WTC11 (cell line): Measurements from ENCODE around the gene TTN.

Source experiments
- MXD4 ChIP-seq: fragments of 250-450 bp; sonication (Bioruptor Pico); IDR thresholded peaks from 2 replicates; pipeline ENCODE4 v1.8.0; 2021; ENCODE audit warnings: mild to moderate bottlenecking, moderate library complexity, borderline replicate concordance
- NR3C1 ChIP-seq: sonication (generic); formaldehyde crosslinking; conservative IDR thresholded peaks from 2 replicates; pipeline ENCODE4 v1.8.1; 2023; ENCODE audit warnings: low read depth, mild to moderate bottlenecking, missing genetic modification reagents
- ZNF121 ChIP-seq: sonication (generic); formaldehyde crosslinking; IDR thresholded peaks from 2 replicates; pipeline ENCODE4 v1.8.0; 2023; ENCODE audit warnings: missing genetic modification reagents
- ZNF138 ChIP-seq: sonication (generic); formaldehyde crosslinking; conservative IDR thresholded peaks from 2 replicates; pipeline ENCODE4 v1.8.1; 2022; ENCODE audit warnings: mild to moderate bottlenecking, moderate library complexity, missing genetic modification reagents
- ZNF263 ChIP-seq: sonication (generic); formaldehyde crosslinking; IDR thresholded peaks from 2 replicates; pipeline ENCODE4 v1.8.1; 2022; ENCODE audit warnings: low read depth, mild to moderate bottlenecking, moderate library complexity, missing genetic modification reagents
- TF ChIP-seq, protein P1 (sequence below): fragments of 200-600 bp; IDR thresholded peaks from 2 replicates; pipeline ENCODE4 v1.8.0; 2022; ENCODE audit warnings: antibody characterized with exemption
- TF ChIP-seq, protein P2 (sequence below): sonication (generic); formaldehyde crosslinking; IDR thresholded peaks from 2 replicates; pipeline ENCODE4 v1.8.0; 2023; ENCODE audit warnings: missing genetic modification reagents, mild to moderate bottlenecking, borderline replicate concordance
- TF ChIP-seq, protein P3 (sequence below): sonication (generic); formaldehyde crosslinking; IDR thresholded peaks from 2 replicates; pipeline ENCODE4 v1.8.0; 2023; ENCODE audit warnings: missing genetic modification reagents
- TF ChIP-seq, protein P4 (sequence below): sonication (generic); formaldehyde crosslinking; IDR thresholded peaks from 2 replicates; pipeline ENCODE4 v1.8.0; 2022; ENCODE audit warnings: mild to moderate bottlenecking, missing genetic modification reagents

DNA sequence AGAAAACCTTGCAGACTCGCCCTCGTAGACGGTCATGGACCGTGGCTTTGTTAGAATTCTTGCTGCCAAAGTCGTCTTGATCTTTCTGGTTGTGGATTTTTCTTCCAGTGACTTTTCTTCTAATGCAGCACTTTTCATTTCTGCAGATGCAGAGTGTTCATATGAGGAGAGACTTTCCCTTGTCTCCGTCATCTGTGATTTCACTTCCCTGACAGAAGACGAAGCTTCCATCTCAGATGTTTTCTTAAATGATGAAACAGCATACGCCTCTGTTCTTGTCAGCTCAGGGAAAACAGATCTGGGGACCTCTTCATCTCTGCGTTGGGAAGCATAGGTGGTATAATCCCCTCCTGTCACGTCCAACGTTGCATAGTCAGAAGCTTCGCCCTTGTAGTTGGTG is 276.1 kb downstream of the TTN start:
- TF ChIP-seq ZNF138: no peak
- TF ChIP-seq, protein P1, sequence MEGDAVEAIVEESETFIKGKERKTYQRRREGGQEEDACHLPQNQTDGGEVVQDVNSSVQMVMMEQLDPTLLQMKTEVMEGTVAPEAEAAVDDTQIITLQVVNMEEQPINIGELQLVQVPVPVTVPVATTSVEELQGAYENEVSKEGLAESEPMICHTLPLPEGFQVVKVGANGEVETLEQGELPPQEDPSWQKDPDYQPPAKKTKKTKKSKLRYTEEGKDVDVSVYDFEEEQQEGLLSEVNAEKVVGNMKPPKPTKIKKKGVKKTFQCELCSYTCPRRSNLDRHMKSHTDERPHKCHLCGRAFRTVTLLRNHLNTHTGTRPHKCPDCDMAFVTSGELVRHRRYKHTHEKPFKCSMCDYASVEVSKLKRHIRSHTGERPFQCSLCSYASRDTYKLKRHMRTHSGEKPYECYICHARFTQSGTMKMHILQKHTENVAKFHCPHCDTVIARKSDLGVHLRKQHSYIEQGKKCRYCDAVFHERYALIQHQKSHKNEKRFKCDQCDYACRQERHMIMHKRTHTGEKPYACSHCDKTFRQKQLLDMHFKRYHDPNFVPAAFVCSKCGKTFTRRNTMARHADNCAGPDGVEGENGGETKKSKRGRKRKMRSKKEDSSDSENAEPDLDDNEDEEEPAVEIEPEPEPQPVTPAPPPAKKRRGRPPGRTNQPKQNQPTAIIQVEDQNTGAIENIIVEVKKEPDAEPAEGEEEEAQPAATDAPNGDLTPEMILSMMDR: no peak
- no peak for TF ChIP-seq ZNF121
- TF ChIP-seq NR3C1: no peak
- TF ChIP-seq MXD4 (CRISPR knock-in tag): no peak
- TF ChIP-seq, protein P2, sequence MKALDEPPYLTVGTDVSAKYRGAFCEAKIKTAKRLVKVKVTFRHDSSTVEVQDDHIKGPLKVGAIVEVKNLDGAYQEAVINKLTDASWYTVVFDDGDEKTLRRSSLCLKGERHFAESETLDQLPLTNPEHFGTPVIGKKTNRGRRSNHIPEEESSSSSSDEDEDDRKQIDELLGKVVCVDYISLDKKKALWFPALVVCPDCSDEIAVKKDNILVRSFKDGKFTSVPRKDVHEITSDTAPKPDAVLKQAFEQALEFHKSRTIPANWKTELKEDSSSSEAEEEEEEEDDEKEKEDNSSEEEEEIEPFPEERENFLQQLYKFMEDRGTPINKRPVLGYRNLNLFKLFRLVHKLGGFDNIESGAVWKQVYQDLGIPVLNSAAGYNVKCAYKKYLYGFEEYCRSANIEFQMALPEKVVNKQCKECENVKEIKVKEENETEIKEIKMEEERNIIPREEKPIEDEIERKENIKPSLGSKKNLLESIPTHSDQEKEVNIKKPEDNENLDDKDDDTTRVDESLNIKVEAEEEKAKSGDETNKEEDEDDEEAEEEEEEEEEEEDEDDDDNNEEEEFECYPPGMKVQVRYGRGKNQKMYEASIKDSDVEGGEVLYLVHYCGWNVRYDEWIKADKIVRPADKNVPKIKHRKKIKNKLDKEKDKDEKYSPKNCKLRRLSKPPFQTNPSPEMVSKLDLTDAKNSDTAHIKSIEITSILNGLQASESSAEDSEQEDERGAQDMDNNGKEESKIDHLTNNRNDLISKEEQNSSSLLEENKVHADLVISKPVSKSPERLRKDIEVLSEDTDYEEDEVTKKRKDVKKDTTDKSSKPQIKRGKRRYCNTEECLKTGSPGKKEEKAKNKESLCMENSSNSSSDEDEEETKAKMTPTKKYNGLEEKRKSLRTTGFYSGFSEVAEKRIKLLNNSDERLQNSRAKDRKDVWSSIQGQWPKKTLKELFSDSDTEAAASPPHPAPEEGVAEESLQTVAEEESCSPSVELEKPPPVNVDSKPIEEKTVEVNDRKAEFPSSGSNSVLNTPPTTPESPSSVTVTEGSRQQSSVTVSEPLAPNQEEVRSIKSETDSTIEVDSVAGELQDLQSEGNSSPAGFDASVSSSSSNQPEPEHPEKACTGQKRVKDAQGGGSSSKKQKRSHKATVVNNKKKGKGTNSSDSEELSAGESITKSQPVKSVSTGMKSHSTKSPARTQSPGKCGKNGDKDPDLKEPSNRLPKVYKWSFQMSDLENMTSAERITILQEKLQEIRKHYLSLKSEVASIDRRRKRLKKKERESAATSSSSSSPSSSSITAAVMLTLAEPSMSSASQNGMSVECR: no peak
- TF ChIP-seq, protein P3, sequence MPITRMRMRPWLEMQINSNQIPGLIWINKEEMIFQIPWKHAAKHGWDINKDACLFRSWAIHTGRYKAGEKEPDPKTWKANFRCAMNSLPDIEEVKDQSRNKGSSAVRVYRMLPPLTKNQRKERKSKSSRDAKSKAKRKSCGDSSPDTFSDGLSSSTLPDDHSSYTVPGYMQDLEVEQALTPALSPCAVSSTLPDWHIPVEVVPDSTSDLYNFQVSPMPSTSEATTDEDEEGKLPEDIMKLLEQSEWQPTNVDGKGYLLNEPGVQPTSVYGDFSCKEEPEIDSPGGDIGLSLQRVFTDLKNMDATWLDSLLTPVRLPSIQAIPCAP (CRISPR knock-in tag): no peak
- TF ChIP-seq, protein P4, sequence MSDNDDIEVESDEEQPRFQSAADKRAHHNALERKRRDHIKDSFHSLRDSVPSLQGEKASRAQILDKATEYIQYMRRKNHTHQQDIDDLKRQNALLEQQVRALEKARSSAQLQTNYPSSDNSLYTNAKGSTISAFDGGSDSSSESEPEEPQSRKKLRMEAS (CRISPR knock-in tag): no peak
- no peak for TF ChIP-seq ZNF263 (CRISPR knock-in tag)
